A549 (cell line): ENCODE results near the gene ZNF790.

Experiments
- JUN ChIP-seq, 2 experiments: fragments of >200 bp; sonication (Bioruptor Twin); formaldehyde crosslinking; IDR thresholded peaks; 2 replicates in 1 of 2; 3 replicates in 1 of 2; pipeline ENCODE4 v1.6.1; 2016 to 2017
- NR3C1 ChIP-seq: fragments of >200 bp; sonication (Bioruptor Twin); formaldehyde crosslinking; IDR thresholded peaks from 3 replicates; pipeline ENCODE4 v1.6.1; 2017
- POLR2A ChIP-seq: IDR thresholded peaks from 2 replicates; pipeline ENCODE4 v1.6.1; 2012; ENCODE audit warnings: mild to moderate bottlenecking, low read length
- TF ChIP-seq, protein P1 (sequence below): fragments of >200 bp; sonication (Bioruptor Twin); formaldehyde crosslinking; IDR thresholded peaks from 3 replicates; pipeline ENCODE4 v1.5.1; 2016
- TF ChIP-seq, protein P2 (sequence below): fragments of 150-350 bp; IDR thresholded peaks from 2 replicates; pipeline ENCODE4 v1.6.1; 2014; ENCODE audit warnings: low read depth, mild to moderate bottlenecking, low read length

DNA sequence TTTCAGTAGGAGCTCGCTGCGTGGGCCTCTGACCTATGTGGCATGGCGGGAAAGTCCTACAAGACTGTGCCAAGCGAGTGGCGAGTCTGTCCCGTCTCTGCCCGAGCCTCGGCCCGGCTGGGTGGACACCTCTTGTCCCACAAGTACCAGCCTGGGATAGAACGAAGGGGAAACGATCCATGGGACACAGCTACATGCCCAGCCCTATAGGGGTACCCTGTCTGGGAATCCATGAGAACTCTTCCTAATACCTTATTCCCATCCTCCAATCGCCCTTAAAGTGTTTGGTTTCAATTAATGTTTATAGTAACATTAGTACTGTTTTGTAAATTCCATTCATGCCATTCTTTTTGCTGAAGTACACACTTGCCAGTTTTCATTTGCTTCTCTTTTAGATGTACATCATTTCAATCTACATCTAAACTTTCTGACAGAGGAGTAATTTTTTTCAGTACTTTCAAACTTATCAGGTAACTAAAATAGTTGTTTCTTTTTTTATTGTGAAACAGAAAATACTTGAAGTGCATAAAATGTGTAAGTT lies 667 bp upstream of the ZNF790 start:
- TF ChIP-seq, protein P1, sequence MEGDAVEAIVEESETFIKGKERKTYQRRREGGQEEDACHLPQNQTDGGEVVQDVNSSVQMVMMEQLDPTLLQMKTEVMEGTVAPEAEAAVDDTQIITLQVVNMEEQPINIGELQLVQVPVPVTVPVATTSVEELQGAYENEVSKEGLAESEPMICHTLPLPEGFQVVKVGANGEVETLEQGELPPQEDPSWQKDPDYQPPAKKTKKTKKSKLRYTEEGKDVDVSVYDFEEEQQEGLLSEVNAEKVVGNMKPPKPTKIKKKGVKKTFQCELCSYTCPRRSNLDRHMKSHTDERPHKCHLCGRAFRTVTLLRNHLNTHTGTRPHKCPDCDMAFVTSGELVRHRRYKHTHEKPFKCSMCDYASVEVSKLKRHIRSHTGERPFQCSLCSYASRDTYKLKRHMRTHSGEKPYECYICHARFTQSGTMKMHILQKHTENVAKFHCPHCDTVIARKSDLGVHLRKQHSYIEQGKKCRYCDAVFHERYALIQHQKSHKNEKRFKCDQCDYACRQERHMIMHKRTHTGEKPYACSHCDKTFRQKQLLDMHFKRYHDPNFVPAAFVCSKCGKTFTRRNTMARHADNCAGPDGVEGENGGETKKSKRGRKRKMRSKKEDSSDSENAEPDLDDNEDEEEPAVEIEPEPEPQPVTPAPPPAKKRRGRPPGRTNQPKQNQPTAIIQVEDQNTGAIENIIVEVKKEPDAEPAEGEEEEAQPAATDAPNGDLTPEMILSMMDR, result no peak
- TF ChIP-seq JUN (IDR thresholded peaks at IDR 0.05) (no peak), POLR2A (no peak), NR3C1 (no peak)
- TF ChIP-seq, protein P2, sequence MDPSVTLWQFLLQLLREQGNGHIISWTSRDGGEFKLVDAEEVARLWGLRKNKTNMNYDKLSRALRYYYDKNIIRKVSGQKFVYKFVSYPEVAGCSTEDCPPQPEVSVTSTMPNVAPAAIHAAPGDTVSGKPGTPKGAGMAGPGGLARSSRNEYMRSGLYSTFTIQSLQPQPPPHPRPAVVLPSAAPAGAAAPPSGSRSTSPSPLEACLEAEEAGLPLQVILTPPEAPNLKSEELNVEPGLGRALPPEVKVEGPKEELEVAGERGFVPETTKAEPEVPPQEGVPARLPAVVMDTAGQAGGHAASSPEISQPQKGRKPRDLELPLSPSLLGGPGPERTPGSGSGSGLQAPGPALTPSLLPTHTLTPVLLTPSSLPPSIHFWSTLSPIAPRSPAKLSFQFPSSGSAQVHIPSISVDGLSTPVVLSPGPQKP, result no peak
